ENCODE data around the gene ERGIC1.

ERGIC1 gene

GRCh38 chr5:172911628-172911880, 77.5 kb downstream of the ERGIC1 start:
- no peak overlapping the region for H3K4me3 ChIP-seq (ENCODE audit: control insufficient read depth, low read depth, low read length)
- DNase-seq (ENCODE audit: low read depth): no peak
- no peak for TF ChIP-seq CTCF (conservative IDR thresholded peaks at IDR 0.05; ENCODE audit: control insufficient read depth, insufficient read depth, low read depth, low read length)

GRCh38 chr5:172911976-172912375, 77.9 kb downstream of the ERGIC1 start:
- no peak for TF ChIP-seq CTCF (conservative IDR thresholded peaks at IDR 0.05; ENCODE audit: control insufficient read depth, insufficient read depth, low read depth, low read length)
- peak; percentile 53 for DNase-seq (ENCODE audit: low read depth)
- H3K4me3 ChIP-seq (ENCODE audit: control insufficient read depth, low read depth, low read length): no peak overlapping the region

DNA sequence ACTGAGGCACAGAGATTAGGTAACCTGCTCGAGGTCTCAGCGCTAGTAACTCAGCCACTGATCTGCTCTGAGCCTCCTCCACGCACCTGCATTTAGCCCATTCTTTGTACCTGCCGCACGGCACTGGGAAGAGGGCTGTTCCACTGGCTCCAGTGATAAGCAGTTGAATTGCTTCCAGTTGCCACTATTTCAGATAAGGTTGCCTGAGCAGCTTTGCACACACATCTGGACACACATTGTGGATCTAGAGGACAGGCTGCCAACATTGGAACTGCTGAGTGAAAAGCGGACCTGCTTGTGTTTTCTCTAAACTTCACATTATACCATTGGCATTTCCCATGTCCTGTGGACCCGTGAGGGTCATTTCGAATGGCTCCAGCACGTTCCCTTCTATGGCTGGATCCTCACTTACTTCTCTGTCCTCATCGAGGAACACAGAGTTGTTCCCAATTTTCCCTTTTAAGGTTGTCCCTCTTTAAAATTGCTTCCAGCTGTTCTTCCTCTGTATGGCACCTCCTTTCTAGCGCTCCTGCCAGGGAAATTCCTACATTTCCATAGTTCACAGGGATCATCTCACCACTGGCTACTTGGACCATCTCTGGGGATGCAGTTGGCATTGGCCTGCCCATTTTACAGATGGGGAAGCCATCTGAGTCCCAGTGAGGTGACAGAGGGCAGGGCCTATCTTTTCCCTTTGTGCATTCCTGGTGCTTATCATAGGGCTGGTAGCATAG, 79.2 kb downstream of the ERGIC1 start:
- no peak for TF ChIP-seq CTCF (conservative IDR thresholded peaks at IDR 0.05; ENCODE audit: control insufficient read depth, insufficient read depth, low read depth, low read length)
- H3K4me3 ChIP-seq (ENCODE audit: control insufficient read depth, low read depth, low read length): no peak overlapping the region
- no peak for DNase-seq (ENCODE audit: low read depth)

- H3K4me3 ChIP-seq (ENCODE audit: control insufficient read depth, low read depth, low read length): no peak overlapping the region
- TF ChIP-seq CTCF (conservative IDR thresholded peaks at IDR 0.05; ENCODE audit: control insufficient read depth, insufficient read depth, low read depth, low read length): no peak
- no peak for DNase-seq (ENCODE audit: low read depth)
Observed at GRCh38 chr5:172915514-172915913, 81.5 kb downstream of the ERGIC1 start.

DNA sequence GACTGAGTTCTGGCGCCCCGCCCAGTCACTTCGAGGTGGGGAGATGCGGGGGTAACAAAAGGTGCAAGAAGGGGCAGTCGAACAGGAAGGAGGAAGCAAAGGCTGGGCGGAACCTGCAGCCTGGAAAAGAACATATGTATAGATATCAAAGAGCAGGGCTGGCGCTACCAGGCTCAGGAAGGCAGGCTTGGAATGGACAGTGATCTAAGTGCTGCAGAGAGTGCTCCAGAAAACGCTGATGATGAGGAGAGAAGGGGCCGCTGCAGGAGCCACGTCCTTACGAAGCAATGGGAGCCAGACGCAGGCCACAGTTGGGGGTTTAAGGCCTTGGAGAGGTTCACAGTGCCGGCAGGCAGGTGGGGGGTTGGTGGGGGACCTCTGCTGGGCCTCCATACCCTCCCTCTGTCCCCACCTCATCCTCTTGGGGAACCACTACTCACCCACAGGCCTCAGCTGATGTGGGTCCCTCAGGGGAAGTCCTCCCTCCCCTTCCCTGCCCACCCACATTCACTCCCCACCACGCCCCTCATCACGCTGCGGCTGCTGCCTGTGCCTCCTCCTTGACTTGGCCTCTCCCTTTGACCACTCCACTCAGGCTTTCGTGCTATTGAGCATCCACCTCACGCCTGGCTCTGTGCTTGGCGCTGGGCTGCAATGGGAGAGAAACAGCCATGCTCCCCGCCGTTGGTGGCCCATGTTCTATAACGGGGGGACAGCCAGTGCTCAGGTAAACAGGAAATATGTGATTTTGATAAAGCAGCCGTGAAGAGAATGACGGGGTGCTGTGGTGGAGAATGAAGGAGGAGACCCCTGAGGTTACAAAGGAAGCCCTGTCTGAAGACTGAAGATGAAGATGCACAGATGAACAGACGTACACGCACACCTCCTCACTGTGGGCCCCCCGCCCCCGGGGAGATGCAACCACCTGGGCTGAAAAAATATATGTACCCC, 84.6 kb downstream of the ERGIC1 start:
- no peak for DNase-seq (ENCODE audit: low read depth)
- H3K4me3 ChIP-seq (ENCODE audit: control insufficient read depth, low read depth, low read length): no peak overlapping the region
- no peak for TF ChIP-seq CTCF (conservative IDR thresholded peaks at IDR 0.05; ENCODE audit: control insufficient read depth, insufficient read depth, low read depth, low read length)

DNA sequence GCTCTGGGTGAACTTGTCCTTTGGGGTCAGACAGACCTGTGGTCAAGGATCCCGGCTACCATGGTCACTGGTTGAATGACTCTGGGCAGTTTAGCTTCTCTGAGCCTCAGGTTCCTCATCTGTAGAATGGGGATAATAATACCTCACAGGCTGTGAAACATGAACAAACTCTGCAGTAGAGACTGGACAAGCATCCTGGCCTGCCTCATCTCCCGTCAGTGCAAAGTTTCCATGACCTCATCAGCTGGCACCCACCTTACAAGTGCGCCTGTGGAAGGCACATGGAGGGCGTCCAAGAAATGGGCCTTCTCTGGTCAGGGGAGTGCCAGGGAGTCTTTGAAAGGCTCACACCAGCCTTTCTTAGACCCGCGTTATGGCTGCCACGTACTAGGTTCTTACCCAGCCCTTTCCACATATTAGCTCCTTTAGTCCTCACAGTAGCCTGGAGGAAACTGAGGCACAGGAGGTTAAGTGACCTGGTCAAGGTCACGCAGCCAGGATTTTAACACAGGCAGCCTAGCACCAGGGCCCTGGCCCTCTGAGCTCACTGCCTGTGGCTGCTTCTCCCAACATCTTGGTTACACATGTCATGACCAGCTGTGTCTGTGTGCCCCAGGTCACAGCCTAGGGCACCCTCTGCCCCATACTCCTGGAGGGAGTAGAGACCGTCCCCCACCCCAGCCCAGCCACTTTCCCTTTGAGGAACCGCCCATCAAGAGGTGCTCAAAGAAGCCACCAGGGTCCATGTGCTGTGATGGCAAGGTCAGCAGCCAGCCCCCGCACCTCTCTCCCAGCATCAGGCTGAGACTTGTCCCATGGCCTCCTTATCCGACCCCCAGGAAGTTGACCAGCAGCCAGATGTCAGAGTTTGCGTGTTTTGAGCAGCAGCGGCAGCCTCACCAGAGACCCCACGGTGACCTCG, 85.7 kb downstream of the ERGIC1 start:
- DNase-seq (ENCODE audit: low read depth): peak; percentile 72
- no peak for TF ChIP-seq CTCF (conservative IDR thresholded peaks at IDR 0.05; ENCODE audit: control insufficient read depth, insufficient read depth, low read depth, low read length)
- no peak overlapping the region for H3K4me3 ChIP-seq (ENCODE audit: control insufficient read depth, low read depth, low read length)
